Fibroblast of skin of right quadriceps (primary cell): ENCODE data around the gene NEK1.
A peak's percentile ranks its signal among the peaks of the same experiment; 100 is the strongest.
"Not testable (repeated sequence)": the region's sequence is repeated elsewhere in the genome, so short reads cannot be mapped to it uniquely, and the experiment has no call there.

Experiments
- DNase-seq: peaks from one replicate; pipeline ENCODE4 v3.0.0-alpha.2; 2013

The NEK1 gene

DNA sequence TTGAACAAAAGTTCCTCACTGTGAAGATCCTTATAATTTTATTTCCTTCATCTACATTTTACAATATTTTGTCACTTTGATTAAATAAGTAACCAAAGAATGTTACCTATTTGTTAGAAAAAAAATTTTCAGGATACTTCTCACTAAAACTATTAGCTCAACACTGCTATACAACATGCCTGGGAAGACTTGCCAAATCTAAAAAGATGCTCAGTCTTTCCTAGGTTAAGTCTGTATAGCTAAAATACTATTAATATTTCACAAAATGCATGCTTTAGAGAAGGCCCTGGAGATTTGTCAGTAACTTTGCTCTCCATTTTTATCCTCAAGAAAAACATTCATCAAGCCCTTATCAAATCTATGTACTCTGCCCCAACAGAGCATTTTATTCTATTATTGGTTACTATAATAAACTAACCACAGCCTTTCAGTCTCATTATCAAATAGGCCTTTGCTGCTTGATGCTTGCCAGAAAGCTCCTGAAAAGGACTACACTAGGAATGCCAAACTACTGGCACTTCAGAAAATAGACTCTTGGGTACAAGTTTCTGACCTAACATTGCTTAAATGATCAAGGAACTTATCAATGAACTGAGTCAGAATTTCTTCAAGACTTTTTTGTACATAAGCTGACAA lies 17.7 kb downstream of the NEK1 start:
- no peak for DNase-seq

GRCh38 chr4:169593050-169593560 lies 19.3 kb downstream of the NEK1 start:
- DNase-seq = no peak

DNA sequence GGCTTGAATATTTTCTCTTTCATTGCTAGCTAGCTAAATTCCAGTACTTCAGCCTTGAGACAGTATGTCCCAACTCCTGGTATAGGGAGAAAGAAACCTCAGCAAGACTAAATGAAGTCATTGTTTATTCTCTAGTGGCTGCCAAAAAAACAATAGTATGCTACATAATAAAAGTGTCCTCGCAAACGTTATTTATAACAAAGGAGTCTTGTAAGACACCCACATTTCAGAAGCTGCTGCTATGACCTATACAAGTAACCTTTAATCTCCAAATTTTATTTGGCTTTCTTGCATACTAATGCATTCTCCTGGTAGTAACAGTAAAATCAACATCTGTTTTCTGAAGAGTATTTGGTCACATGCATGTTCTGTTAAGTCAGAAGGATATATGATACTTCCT lies 28.8 kb downstream of the NEK1 start:
- peak; percentile 23 for DNase-seq

DNA sequence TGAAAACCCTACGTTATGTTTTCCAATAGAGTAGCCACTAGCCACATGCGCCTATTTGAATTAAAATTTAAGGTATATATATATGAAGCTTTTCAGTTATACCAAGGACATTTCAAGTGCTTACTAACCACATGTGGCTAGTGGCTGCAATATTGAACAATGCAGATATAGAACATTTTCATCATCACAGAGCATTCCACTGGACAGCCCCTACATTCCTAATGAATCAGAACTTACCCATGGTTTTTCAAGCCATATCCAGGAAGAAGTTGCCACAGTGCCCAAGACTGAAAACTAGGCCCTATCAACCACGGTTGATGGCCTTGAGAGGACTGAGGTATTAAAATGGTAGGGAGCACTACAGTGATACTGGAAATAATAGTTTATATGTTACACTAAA lies 29.7 kb downstream of the NEK1 start:
- DNase-seq = peak; percentile 9

- DNase-seq = no peak
Observed at GRCh38 chr4:169582203-169582602, 30.2 kb downstream of the NEK1 start.

DNA sequence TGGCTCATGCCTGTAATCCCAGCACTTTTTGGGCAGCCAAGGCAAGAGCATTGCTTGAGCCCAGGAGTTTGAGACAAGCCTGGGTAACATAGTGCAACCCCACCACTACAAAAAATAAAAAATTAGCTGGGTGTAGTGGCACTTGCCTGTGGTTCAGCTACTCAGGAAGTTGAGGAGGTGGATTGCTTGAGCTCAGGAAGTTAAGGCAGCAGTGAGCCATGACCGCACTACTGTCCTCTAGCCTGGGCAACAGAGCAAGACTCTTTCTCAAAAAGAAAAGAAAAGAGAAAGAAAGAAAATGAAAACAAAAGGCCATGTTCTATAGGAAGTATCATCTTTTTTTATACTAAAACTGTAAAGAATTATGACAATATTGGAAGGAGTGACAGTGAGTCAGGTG lies 38.5 kb downstream of the NEK1 start:
- no peak for DNase-seq

GRCh38 chr4:169571435-169571834 lies 40.9 kb downstream of the NEK1 start:
- no peak for DNase-seq

GRCh38 chr4:169571012-169571411 lies 41.4 kb downstream of the NEK1 start:
- DNase-seq = not testable (repeated sequence)

GRCh38 chr4:169570266-169570665 lies 42.1 kb downstream of the NEK1 start:
- DNase-seq = not testable (repeated sequence)

- DNase-seq = not testable (repeated sequence)
Observed at GRCh38 chr4:169569188-169569587, 43.2 kb downstream of the NEK1 start.

DNA sequence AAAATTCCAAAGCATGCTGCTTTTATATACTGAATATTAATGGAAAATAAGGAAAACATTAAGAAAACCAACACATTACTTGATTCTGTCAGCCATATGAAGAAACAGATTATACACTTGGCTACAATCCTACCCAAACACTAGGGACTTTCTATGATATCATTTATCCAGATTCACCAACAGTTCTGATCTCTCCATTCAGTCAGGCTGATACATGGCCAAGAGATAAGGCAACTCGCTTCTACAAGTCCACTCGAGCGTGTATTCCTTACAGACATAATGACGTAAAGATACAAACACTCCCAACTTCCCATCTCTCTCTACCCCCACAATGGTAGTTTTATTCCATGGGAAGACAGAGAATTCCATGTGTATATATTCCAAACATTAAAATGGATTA lies 44.5 kb downstream of the NEK1 start:
- no peak for DNase-seq

DNA sequence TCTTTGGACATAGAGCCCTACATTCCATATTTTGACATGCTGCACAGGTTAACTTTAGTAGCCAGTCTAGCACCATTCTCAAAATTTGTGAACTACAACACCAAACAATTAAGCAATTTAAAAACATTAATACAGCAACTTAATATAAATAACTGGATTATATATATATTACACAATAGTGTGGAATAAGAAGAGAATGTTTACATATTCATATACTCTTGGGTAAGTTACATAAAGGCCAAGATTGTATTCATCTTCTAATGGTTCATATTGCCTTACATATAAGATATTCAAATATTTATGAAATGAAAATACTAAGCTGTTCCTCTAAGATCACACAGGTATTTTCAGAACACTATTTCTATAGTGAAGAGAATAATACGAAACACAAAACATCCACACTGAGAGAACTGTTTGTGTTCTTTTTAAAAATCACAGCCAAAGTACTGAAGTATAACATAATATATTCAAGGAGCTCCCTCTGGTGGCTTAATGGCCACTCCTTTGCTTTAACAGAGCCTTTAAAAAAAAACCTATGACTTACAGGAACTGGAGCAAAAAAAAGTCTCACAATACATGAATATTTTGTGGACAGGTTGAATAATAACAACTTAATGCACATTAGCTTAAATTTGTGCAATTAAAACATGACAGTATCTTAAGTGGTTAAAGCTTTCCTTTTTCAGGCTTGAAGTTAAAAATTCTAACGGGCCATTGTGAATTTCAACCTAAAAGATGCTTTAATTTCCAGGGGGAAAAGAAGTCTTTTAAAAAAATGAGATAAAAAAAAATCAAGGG lies 46.2 kb downstream of the NEK1 start:
- peak; percentile 53 for DNase-seq

- DNase-seq = no peak
Observed at GRCh38 chr4:169565606-169566005, 46.8 kb downstream of the NEK1 start.

- DNase-seq = peak; percentile 14
Observed at GRCh38 chr4:169557061-169557636, 55.2 kb downstream of the NEK1 start.

DNA sequence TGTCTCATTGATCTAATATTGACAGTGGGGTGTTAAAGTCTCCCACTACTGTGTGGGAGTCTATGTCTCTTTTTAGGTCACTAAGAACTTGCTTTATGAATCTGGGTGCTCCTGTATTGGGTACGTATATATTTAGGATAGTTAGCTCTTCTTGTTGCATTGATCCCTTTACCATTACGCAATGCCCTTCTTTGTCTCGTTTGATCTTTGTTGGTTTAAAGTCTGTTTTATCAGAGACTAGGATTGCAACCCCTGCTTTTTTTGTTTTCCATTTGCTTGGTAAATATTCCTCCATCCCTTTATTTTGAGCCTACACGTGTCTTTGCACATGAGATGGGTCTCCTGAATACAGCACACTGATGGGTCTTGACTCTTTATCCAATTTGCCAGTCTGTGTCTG lies 65.8 kb downstream of the NEK1 start:
- not testable (repeated sequence) for DNase-seq

DNA sequence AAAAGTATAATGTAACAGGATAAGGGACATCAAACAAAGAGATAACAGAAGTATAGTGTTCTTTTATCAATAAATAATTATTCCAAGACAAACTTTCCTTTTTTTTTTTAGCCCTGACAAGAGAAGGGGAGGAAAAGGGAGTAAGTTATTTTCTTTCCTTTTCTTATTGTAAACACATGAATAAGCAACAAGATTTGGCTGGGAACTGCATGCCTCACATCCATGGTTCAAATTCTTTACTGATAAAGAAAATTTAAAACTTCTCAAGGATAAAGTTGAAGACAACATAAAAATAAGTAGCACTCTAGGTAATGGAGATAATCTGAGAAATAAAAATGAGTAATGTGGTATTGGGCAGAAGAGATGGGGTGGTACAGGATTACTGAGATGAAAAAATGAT lies 71.6 kb downstream of the NEK1 start:
- no peak for DNase-seq

GRCh38 chr4:169530048-169530447 lies 82.3 kb downstream of the NEK1 start:
- DNase-seq = no peak

GRCh38 chr4:169523796-169524195 lies 88.6 kb downstream of the NEK1 start:
- no peak for DNase-seq

DNA sequence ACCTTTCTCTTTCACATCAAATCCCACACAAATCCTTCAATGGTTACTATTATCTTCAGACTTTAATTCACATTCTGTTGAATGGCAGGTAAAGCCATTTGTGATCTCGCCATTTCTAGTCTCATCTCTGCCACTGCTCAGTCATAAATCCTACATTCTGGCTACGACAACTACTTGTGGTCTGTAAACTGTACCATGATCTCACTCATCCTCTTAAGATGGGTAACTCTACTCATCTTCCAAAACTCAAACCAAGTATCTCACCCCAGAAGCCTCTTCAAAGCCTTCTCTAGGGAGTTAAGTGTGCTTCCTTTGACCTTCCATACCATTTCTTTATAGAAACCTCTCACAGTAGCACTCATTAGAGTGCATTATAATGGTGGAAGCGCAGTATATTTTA lies 101.8 kb downstream of the NEK1 start:
- DNase-seq = no peak

DNA sequence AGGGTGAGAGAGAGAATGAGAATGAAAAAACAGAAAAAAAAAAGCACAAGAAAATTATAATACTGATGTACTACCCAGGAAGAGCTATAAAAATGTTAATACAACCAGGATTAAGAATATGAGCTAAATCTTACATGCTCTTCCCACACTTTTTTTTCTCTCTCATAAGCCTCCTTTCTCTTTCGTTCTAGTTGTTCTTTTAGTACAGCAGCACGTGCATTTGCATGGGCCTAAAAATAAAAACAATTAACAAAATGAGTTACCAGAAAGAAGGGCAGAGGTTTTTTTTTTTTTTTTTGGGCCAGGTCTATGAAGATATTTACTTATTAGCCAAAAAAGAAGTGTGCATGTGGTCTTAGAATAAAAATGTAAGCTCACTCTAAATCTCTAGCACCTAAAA lies 105.5 kb downstream of the NEK1 start:
- no peak for DNase-seq

- DNase-seq = not testable (repeated sequence)
Observed at GRCh38 chr4:169499907-169500306, 112.5 kb downstream of the NEK1 start.

DNA sequence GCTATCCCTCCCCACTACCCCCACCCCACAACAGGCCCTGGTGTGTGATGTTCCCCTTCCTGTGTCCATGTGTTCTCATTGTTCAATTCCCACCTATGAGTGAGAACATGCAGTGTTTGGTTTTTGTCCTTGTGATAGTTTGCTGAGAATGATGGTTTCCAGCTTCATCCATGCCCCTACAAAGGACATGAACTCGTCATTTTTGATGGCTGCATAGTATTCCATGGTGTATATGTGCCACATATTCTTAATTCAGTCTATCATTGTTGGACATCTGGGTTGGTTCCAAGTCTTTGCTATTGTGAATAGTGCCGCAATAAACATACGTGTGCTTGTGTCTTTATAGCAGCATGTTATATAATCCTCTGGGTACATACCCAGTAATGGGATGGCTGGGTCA lies 118.1 kb downstream of the NEK1 start:
- not testable (repeated sequence) for DNase-seq

- no peak for DNase-seq
Observed at GRCh38 chr4:169493164-169493524, 119.2 kb downstream of the NEK1 start.
